T47D (cell line): ENCODE results near the gene FBXO44.
"Not testable (repeated sequence)": the region's sequence is repeated elsewhere in the genome, so short reads cannot be mapped to it uniquely, and the experiment has no call there.

Experiments
- DNase-seq, 2 experiments: peaks; one replicate each; pipeline versions ENCODE4 v3.0.0 to v3.0.0-alpha.2; 2011 to 2012; ENCODE audit warnings: low read depth in 1 of 2, low spot score in 1 of 2
- JUND ChIP-seq: IDR thresholded peaks from 2 replicates; pipeline ENCODE4 v1.6.1; 2012; ENCODE audit warnings: low read depth
- in situ Hi-C: cut with HindIII; loops from 2 replicates; pipeline ENCODE4 v1.10.0; 2016; ENCODE audit warnings: low sequenced_read_pairs, low pct_unique_long_range_greater_than_20kb

Gene FBXO44, protein sequence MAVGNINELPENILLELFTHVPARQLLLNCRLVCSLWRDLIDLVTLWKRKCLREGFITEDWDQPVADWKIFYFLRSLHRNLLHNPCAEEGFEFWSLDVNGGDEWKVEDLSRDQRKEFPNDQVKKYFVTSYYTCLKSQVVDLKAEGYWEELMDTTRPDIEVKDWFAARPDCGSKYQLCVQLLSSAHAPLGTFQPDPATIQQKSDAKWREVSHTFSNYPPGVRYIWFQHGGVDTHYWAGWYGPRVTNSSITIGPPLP

DNA sequence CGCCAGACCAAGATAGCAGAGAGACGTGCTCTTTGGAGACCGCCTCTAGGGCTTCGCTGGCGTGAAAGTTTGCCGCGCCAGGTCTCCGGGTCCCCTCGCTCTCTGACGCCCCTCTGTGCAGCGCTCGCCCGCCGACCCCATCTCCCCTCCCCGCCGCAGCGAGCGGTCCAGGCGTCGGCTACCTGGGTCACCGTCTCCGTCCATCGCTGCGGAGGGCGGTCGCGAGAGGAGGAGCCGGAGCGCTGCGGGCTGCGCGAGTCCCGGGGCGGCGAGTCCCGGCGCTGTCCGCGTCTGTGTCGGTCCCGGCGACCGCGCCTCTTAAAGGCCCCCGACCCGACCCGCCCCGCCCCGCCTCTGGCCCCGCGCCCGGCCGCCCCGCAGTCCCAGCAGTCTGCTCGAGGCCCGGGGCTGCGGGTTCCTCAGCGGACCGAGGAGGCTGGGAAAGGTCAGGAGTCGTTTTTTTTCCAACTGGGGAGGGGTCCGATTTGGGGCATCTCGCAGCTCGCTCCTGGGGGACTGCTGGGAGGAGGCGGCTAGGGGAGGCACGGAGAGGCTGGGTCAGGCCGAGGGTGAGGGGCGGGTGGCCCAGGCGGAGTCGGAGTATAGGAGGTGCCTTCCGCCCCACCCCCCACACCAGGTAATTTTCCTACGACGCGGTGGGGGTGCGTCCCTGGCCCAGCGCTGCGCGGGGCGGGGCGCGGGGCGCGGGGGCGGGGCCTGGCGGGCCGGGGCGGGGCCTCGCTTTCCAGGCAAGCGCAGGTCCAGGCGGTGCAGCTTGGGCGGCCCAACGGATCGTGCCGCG is at the start of gene FBXO44, which contains the start of gene FBXO2:
Gene FBXO44 (plus strand): TSS at position 741 of the 802 bp plus-strand sequence. CDS start 959 bp downstream, outside the sequence.
Gene FBXO2 (minus strand): TSS at position 293 of the 802 bp plus-strand sequence. CDS start 89 bp downstream, at position 204.
- in situ Hi-C loops, result no loop called here
- TF ChIP-seq JUND, result no peak
- DNase-seq, result peak; percentile 74 to 79

DNA sequence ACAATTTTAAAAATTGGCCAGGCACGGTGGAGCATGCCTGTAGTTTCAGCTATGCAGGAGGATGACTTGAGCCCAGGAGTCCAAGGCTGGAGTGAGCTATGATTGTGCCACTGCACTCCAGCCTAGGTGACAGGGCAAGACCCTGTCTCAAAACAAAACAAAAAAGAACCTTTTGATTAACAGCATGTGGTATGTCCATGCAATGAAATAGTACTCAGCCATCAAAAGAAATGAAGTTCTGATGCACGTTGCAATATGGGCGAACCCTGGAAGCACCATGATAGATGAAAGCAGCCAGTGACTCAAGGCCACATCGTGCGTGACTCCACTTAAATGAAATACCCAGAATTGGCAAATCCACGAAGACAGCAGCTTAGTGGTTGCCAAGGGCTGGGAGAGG is 47.9 kb upstream of the FBXO44 start:
- DNase-seq, result no peak
- in situ Hi-C loops, result no loop called here
- TF ChIP-seq JUND, result no peak

DNA sequence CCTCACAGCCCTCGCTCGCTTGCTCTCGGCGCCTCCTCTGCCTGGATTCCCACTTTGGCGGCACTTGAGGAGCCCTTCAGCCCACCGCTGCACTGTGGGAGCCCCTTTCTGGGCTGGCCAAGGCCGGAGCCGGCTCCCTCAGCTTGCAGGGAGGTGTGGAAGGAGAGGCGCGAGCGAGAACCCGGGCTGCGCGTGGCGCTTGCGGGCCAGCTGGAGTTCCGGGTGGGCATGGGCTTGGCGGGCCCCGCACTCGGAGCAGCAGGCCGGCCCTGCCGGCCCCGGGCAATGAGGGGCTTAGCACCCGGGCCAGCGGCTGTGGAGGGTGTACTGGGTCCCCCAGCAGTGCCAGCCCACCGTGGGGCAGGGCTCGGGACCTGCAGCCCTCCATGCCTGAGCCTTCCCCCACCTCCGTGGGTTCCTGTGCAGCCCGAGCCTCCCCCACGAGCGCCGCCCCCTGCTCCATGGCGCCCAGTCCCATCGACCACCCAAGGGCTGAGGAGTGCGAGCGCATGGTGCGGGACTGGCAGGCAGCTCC is 46.0 kb upstream of the FBXO44 start:
- DNase-seq, in situ Hi-C loops: not testable (repeated sequence)

DNA sequence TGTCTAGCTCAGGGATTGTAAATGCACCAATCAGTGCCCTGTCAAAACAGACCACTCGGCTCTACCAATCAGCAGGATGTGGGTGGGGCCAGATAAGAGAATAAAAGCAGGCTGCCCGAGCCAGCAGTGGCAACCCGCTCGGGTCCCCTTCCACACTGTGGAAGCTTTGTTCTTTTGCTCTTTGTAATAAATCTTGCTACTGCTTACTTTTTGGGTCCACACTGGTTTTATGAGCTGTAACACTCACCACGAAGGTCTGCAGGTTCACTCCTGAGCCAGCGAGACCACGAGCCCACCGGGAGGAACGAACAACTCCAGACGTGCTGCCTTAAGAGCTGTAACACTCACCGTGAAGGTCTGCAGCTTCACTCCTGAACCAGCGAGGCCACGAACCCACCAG is 45.3 kb upstream of the FBXO44 start:
- DNase-seq, in situ Hi-C loops: not testable (repeated sequence)

DNA sequence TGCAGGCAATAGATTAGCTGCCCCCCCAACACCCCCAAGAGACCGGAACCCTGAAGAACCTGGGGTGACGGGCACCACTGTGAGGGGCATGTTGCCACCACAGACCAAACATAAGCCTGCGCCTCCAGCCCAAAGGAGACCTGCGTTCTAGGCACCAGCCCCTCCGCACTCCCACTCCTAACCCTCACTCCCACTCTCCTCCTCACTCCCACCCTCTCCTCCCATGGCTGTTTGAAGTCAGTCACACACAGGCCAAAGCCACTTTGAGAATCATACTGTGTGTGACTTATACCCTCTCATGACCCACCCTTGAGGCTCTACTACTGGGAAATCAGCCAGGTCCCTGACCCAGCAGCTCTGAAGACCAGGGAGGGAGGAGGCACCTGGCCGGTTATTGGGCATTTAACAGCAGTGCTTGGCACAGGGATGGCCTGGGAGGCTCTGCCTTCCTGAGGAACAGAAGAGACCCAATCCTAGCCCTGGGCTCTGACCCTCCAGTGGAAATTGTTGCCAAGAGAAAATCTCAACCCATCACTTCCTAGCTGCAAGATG is 44.0 kb upstream of the FBXO44 start:
- DNase-seq, result no peak
- no peak for TF ChIP-seq JUND
- in situ Hi-C loops, result no loop called here

DNA sequence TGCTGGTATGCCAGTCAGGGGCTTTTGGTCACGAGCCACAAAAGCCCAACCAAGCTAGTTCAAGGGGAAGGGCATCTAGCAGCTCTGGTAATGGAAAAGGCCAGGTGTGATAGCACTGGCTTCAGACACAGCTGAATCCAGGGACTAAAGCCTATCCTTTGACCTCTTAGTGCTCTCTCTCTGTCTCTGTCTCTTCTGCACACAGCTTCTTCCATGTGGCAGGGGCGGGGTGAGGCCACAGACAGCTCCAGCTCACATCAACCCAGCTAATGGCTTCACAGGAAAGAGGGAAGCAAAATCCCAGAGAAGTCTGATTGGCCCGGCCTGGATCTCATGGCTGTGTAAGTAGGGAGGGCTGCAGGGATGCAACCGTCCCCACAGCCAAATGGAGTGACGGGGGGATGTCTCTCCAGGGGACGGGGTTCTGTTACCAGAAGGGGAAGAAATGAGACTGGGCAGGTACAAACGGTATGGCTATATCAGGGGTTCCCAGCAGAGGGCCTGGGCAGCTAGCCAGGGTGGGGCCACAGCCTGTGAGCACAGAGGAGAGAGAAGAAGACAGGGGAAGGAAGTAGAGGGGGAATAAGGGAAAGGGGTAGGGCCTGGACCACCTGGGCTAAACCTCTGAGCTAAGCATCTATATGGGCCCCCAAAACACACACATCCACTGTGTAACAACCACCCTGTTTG is 42.9 kb upstream of the FBXO44 start:
- no peak for DNase-seq
- no peak for TF ChIP-seq JUND

DNA sequence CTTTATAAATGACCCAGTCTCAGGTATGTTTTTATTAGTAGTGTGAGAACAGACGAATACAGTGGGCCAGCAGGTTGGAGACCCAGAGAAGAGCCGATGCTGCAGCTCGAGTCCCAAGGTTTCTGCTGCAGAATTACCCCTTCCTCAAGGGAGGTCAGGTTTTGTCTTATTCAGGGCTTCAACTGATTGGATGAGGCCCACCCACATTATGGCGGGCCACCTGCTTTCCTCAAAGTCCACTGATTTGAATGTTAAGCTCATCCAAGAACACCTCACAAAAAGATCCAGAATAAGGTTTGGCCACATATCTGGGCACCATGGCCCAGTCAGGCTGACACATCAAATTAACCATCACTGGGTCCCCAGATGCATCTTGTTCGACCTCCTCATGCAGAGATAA is 41.3 kb upstream of the FBXO44 start:
- DNase-seq, result no peak
- no peak for TF ChIP-seq JUND
- in situ Hi-C loops, result no loop called here

More for the DNA sequence above, 42.9 kb upstream of the FBXO44 start:
- in situ Hi-C loops, result no loop called here

DNA sequence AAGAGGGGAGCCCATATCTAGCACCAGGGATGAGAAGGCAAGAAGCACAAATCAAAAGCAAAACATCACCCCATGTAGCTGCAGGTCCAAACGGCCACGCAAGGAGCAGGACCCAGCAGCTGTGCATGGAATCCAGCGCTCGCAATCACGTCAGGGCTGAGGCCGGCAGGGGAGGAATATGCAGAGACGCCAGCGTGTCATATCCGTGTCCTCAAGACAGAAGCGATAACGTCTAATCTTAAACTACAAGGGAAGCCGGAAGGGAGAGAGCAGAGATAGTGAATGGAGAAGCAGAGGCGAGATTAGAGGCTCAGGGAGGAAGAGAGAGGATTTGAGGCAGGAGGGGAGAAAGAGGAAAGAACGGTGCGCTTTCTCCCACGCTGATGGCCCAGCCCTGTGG is 39.6 kb upstream of the FBXO44 start:
- no peak for DNase-seq
- in situ Hi-C loops, result no loop called here
- TF ChIP-seq JUND, result no peak

DNA sequence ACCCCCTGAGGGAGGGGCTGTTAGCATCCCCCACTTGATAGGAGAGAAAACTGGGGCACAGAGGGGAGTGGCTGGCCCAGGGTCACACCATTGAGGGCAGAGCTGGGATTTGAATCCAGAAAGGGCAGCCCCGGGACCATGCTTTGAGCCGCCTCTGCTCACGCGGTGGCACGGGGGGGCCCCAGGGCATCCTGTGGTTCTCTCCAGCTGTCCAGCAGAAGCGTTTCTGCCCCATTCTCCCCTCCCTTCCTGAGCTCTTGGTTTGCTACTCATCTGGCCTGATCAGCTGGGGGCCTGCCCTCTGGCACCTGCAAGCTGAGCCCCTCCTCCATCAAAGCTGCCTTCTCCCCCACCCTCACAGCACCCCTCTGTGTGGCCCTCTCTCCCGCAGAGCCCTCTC is 37.9 kb upstream of the FBXO44 start:
- in situ Hi-C loops, result no loop called here

DNA sequence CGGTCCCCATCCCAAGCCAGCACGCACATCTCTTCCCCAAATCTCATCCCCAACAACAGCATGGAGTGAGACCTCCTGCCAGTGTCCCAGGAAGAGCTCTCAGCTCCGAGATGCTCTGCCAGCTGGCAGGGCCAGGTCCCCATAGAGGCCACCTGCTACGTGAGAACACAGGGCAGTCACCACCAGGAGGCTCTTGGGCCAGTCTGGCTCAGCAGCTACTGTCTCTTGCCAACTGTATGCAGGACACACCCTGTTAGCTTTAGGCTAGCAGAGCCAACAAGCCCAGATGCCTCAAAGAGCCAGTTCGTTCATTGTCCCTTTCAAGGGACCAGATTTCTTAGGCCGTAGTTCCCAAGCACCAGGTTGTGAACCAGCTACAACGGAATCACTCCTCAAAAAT is 37.4 kb upstream of the FBXO44 start:
- in situ Hi-C loops, result no loop called here
- DNase-seq, result peak; percentile 15 to 63
- no peak for TF ChIP-seq JUND

More for the DNA sequence above, 37.9 kb upstream of the FBXO44 start:
- TF ChIP-seq JUND, result no peak
- DNase-seq, result no peak

DNA sequence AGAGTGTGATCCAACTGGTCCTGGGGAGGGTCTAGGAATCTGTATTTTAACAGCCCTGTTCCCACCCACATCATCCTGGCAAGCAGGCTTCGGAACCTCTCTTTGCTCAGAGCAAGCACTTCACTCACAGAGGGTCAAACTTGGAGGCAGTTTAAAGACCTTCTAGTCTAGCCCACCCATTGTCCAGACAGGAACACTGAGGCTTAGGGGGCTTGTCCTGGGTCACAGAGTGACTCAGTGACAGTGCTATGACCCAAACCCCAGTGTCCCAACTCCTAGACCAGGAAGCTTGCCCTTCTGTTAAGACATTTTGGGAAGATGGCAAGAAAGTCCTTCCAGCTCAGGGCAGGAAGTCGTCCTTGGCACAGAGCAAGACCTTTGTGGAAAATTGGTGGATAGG is 36.9 kb upstream of the FBXO44 start:
- in situ Hi-C loops, result no loop called here
- no peak for DNase-seq
- no peak for TF ChIP-seq JUND

DNA sequence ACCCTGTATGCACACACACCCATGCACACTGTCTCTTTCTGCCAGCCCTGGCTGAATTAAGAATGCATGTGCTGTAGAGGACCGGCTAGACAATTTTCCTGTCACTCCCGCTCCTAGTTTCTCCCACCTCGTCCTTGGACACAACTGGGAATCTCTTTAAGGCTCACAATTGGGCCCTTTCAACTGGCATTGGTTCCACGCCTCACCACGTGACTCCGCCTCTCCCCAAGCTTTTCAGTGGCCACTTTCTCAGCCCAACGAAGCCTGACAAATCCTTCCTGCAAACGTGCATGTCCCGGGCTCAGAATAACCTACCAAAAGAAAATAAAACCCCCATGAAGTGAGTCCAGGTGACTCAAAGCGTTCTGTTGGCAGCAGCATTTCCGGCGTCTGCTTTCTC is 34.3 kb upstream of the FBXO44 start:
- in situ Hi-C loops, result no loop called here

More for the DNA sequence above, 34.3 kb upstream of the FBXO44 start:
- TF ChIP-seq JUND, result no peak
- no peak for DNase-seq
